Astrocyte of the spinal cord (primary cell): ENCODE results near the gene ASIC5.

Experiments
- DNase-seq: peaks from one replicate; pipeline ENCODE4 v3.0.0; 2011; ENCODE audit warnings: low read depth, low spot score
- H3K4me3 ChIP-seq: 2 replicates; pipeline ENCODE4 v1.5.1; 2011; ENCODE audit warnings: low read depth, mild to moderate bottlenecking, low read length, moderate library complexity
- in situ Hi-C: cut with HindIII; loops from 2 replicates; pipeline ENCODE4 v1.10.0; 2017; ENCODE audit warnings: low sequenced_read_pairs
- TF ChIP-seq, protein P1 (sequence below): IDR thresholded peaks from 2 replicates; pipeline ENCODE4 v1.5.1; 2012; ENCODE audit warnings: low read depth, mild to moderate bottlenecking, low read length, inconsistent platforms

The ASIC5 gene

DNA sequence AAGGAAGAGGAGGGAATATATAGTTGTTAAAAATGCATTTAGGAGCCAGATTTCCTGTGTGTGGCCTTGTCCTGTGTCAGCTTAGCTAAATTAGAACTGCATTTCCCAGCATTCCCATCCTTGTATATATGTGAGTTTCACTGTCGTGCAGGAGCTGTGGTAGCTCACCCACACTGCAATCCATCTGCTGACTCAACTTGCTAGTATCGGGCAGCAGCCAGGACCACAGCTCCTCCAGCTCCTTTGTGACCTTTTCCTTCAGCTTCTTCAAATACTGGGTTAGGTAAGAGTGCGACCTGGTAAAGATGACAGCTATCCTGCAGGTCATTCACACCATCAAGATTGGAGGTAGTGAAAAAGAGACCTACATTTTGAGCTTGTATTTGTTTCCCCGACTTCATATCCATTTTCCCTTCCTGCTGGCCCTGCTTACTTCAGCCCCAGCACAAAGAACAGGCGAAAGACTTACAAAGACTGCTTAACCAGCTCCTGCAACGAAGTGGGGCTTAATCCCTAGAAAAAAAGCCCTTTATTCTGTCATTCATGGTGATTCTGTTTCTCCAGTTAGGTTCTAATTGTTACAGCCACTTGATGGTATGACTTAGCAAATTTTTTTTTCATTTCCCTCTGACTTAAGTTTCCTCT, 11.4 kb downstream of the ASIC5 start:
- in situ Hi-C loops: no loop called here
- DNase-seq: peak; percentile 52
- H3K4me3 ChIP-seq: no peak overlapping the region
- TF ChIP-seq, protein P1, sequence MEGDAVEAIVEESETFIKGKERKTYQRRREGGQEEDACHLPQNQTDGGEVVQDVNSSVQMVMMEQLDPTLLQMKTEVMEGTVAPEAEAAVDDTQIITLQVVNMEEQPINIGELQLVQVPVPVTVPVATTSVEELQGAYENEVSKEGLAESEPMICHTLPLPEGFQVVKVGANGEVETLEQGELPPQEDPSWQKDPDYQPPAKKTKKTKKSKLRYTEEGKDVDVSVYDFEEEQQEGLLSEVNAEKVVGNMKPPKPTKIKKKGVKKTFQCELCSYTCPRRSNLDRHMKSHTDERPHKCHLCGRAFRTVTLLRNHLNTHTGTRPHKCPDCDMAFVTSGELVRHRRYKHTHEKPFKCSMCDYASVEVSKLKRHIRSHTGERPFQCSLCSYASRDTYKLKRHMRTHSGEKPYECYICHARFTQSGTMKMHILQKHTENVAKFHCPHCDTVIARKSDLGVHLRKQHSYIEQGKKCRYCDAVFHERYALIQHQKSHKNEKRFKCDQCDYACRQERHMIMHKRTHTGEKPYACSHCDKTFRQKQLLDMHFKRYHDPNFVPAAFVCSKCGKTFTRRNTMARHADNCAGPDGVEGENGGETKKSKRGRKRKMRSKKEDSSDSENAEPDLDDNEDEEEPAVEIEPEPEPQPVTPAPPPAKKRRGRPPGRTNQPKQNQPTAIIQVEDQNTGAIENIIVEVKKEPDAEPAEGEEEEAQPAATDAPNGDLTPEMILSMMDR: no peak

GRCh38 chr4:155853189-155853588, 12.9 kb downstream of the ASIC5 start:
- TF ChIP-seq, protein P1: no peak
- in situ Hi-C loops: no loop called here

DNA sequence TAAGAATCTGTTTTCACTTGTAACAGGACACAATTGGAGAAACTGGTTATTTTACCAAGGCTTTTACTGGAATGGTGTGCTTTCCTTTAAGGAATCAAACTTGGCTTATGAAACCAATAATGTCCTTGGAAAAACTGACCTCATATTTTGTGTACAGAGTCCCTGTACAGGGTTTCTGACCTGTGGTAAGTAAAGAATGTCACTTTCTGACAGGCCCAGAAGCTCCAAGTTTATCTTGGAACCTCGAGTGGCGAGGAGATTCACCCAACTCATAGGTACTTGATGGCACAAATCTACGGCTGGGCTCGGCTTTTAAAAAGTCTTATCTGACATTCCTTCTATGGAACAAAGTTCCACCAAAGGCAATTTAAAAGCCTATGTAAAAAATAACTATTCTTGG, 17.0 kb downstream of the ASIC5 start:
- in situ Hi-C loops: no loop called here
- no peak for DNase-seq
- H3K4me3 ChIP-seq: no peak overlapping the region
- TF ChIP-seq, protein P1: no peak

More at GRCh38 chr4:155853189-155853588, 12.9 kb downstream of the ASIC5 start:
- no peak overlapping the region for H3K4me3 ChIP-seq
- no peak for DNase-seq

- TF ChIP-seq, protein P1: no peak
- in situ Hi-C loops: no loop called here
- no peak overlapping the region for H3K4me3 ChIP-seq
- DNase-seq: no peak
Observed at GRCh38 chr4:155846929-155847328, 19.1 kb downstream of the ASIC5 start.

DNA sequence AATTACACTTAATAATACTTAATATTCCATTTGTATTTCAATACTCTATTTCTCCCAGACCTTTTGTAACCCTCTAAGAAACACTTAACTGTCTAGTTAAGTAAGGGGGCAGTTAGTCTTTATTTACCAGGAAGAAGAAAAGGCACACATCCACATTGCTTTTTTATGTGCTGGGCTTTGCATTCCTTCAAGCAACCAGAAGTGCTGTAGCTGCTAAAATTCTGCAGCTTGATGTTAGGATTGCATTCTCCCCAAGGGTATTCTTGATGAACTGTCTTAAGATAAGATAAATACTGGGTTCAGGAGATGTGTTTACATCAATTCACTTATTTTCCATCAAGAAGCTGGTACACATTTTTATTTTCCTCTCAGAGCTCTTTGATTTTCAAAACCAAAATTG, 24.0 kb downstream of the ASIC5 start:
- DNase-seq: no peak
- TF ChIP-seq, protein P1: no peak
- in situ Hi-C loops: no loop called here
- no peak overlapping the region for H3K4me3 ChIP-seq

DNA sequence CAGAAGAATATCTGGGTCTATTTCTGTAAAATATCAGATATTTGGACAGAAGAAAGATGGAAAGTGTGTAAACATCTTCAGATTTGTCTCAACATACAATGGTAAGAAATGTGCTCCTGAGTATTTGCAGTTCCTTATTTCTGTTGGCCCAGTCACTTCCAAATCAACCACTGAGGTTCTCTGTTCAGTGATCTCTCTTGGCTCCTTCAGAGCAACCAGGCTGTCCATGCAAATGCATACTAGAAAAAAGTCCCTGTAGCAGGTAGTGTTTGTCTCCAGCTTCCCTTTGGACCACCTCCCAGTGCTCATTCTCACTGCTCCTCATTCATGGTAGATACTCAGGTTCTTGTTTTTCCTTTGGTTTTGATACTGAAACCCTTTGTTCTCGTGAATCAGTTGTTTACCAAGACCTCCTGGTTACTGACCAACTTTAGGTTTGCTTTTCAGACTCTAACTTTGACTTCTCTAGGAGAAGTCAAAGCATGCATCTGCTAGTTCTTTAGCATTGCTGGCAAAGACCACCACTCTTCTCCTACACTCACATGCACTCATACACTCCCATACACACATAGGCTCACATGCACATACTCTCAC, 28.8 kb downstream of the ASIC5 start:
- TF ChIP-seq, protein P1: no peak
- no peak for DNase-seq
- H3K4me3 ChIP-seq: no peak overlapping the region
- in situ Hi-C loops: no loop called here
